ENCODE measurements around the gene PADI1. TPM values are rescaled to one million over a fixed set of nuclear protein-coding genes. Genes with fewer than 3 reads are reported as not detected.

PADI1 gene
- total and polyA plus RNA-seq, 2 of the 8 experiments (the other 6 are each of a cell fraction or from before 2014, with no cell fraction given): 0.20 to 0.30 TPM

- Histone ChIP-seq H2BK5ac (ENCODE audit: low read depth, low read length) (peak overlapping the region; percentile 52; the same call in 1 of the 2 replicates), H3K9me3 (ENCODE audit: insufficient read depth in 2 of 2, low read depth in 1 of 2, low read length in 1 of 2) (no peaks in the 10 kb centered on the region), H3K56ac (replicated peaks; ENCODE audit: insufficient read length, low read depth, low read length) (no peak overlapping the region), H3K4me3 (ENCODE audit: extremely low read depth in 1 of 4, insufficient read depth in 2 of 4, low read depth in 3 of 4, low read length in 4 of 4) (no peak overlapping the region), H3K79me2 (ENCODE audit: control insufficient read depth in 1 of 2, insufficient read depth in 2 of 2, low read length in 2 of 2) (no peaks in the 10 kb centered on the region), H3K79me1 (ENCODE audit: low read depth, low read length) (no peaks in the 10 kb centered on the region), H2AFZ (ENCODE audit: low read length) (no peak overlapping the region), H4K5ac (ENCODE audit: insufficient read length, low read depth, low read length) (no peak overlapping the region), H3K23ac (ENCODE audit: insufficient read length) (no peak overlapping the region), H3K9ac (replicated peaks in 1 of 4; ENCODE audit: extremely low read depth in 1 of 4, low read depth in 3 of 4, low read length in 3 of 4) (no peak overlapping the region), H2BK12ac (ENCODE audit: low read depth, low read length) (no peak overlapping the region), H3K4me1 (replicated peaks in 1 of 4; ENCODE audit: control insufficient read depth in 3 of 4, insufficient read depth in 4 of 4, low read length in 3 of 4) (no peaks in the 10 kb centered on the region; a peak in 1 of 7 replicates), H3K27me3 (replicated peaks in 1 of 4; ENCODE audit: control insufficient read depth in 3 of 4, extremely low read depth in 1 of 4, insufficient read depth in 3 of 4, low read length in 3 of 4) (no peaks in the 10 kb centered on the region), H4K8ac (ENCODE audit: extremely low read depth, insufficient read depth, low read length) (no peak overlapping the region), H2BK15ac (ENCODE audit: low read length) (no peak overlapping the region), H2AK5ac (ENCODE audit: low read depth, low read length) (no peak overlapping the region), H3K36me3 (ENCODE audit: control insufficient read depth in 2 of 4, insufficient read depth in 4 of 4, low read length in 3 of 4) (no peaks in the 10 kb centered on the region; a peak in 1 of 8 replicates), H3K27ac (ENCODE audit: low read depth, low read length) (no peak overlapping the region), H2BK20ac (ENCODE audit: low read length) (no peak overlapping the region), H3K14ac (ENCODE audit: insufficient read length) (no peak overlapping the region), H3K4me2 (ENCODE audit: insufficient read depth in 1 of 2, low read depth in 2 of 2, low read length in 2 of 2) (no peak overlapping the region), H2BK120ac (replicated peaks; ENCODE audit: low read depth, low read length) (no peak overlapping the region), H3K18ac (ENCODE audit: extremely low read depth, low read length) (no peak overlapping the region), H4K20me1 (replicated peaks in 1 of 2; ENCODE audit: control insufficient read depth in 1 of 2, insufficient read depth in 2 of 2, low read length in 2 of 2) (no peaks in the 10 kb centered on the region), H4K91ac (replicated peaks; ENCODE audit: insufficient read length, low read length) (no peak overlapping the region), H3K4ac (replicated peaks; ENCODE audit: insufficient read length, low read depth, low read length) (no peak overlapping the region), H3K23me2 (ENCODE audit: low read depth, low read length) (no peaks in the 10 kb centered on the region)
- no peak for DNase-seq (ENCODE audit: low read depth in 1 of 2, low spot score in 2 of 2)
- ChIA-PET CTCF (ENCODE audit: partially characterized antibody) (interaction anchor here (1.2 to 2.1 kb wide), 3 partner anchors 17 to 73 kb away, joined by 3 to 7 read pairs (median 4); partner anchors contain the start of gene PADI1), POLR2A (ENCODE audit: partially characterized antibody) (interaction anchor here (0.6 kb wide), 1 partner anchor 18 kb away, joined by 3 read pairs; no protein-coding TSS in a partner anchor)
- FAIRE-seq: no peak
- WGBS, 2 experiments (ENCODE audit: extremely low coverage in 1 of 2, insufficient coverage in 1 of 2, insufficient read length in 1 of 2, insufficient replicate concordance in 2 of 2, low coverage in 1 of 2, low lambda C conversion rate in 2 of 2, missing lambda C conversion rate in 1 of 2): 89% methylated on average over 8 of the region's 8 CpGs; no CpG with 5 or more reads in 1 of the 2 experiments
- TF ChIP-seq CEBPB (IDR thresholded peaks at IDR 0.05; ENCODE audit: low read depth, low read length) (no peak), GTF2F1 (IDR thresholded peaks at IDR 0.05; ENCODE audit: borderline replicate concordance, low read depth, low read length) (no peak), TEAD4 (IDR thresholded peaks at IDR 0.05; ENCODE audit: low read depth, low read length) (no peak), CTCF (IDR thresholded peaks at IDR 0.05; ENCODE audit: control extremely low read depth in 1 of 3, insufficient read depth in 1 of 3, low read depth in 1 of 3, low read length in 3 of 3) (no peak), ZNF274 (IDR thresholded peaks at IDR 0.05; ENCODE audit: borderline replicate concordance, extremely low read depth, low read length) (no peak), SUZ12 (IDR thresholded peaks at IDR 0.05; ENCODE audit: low read length) (no peak), JUN (IDR thresholded peaks at IDR 0.05; ENCODE audit: low read depth, low read length) (no peak), ATF3 (IDR thresholded peaks at IDR 0.05; ENCODE audit: insufficient read depth, low read depth, low read length) (no peak), RAD21 (IDR thresholded peaks at IDR 0.05 in 1 of 2, conservative IDR thresholded peaks at IDR 0.05 in 1 of 2; ENCODE audit: low read depth in 2 of 2, low read length in 2 of 2) (no peak)
Observed at GRCh38 chr1:17277511-17278159, 72.7 kb downstream of the PADI1 start.
